Activated naive CD8-positive, alpha-beta T cell treated with anti-CD3 and anti-CD28 coated beads for 36 hours (primary cell): Measurements from ENCODE around the gene CARTPT. TPM values are rescaled to one million over a fixed set of nuclear protein-coding genes. Genes with fewer than 3 reads are reported as not detected.

Source experiments
- DNase-seq: peaks from one replicate; pipeline ENCODE4 v3.0.0; 2021
- H3K27ac Mint-ChIP-seq: one replicate; pipeline ENCODE4 v1.8.0; 2022; ENCODE audit warnings: mild to moderate bottlenecking, moderate library complexity, mixed read lengths
- H3K27me3 Mint-ChIP-seq: one replicate; pipeline ENCODE4 v1.8.0; 2022; ENCODE audit warnings: mild to moderate bottlenecking, mixed read lengths
- H3K36me3 Mint-ChIP-seq: one replicate; pipeline ENCODE4 v1.8.0; 2021; ENCODE audit warnings: mild to moderate bottlenecking, mixed read lengths
- H3K4me1 Mint-ChIP-seq: one replicate; pipeline ENCODE4 v1.8.0; 2021; ENCODE audit warnings: mixed read lengths
- H3K4me3 Mint-ChIP-seq: one replicate; pipeline ENCODE4 v1.8.0; 2022; ENCODE audit warnings: mild to moderate bottlenecking, moderate library complexity, mixed read lengths
- H3K9me3 Mint-ChIP-seq: one replicate; pipeline ENCODE4 v1.8.0; 2022; ENCODE audit warnings: mixed read lengths
- total RNA-seq, 2 experiments: library from RNA; stranded (reverse); gene quantifications; one replicate each; pipeline ENCODE4 v1.2.3, GENCODE V29; 2021

The CARTPT gene
- total RNA-seq, 2 experiments from 2014 or later: not detected

GRCh38 chr5:71752441-71753190 is 33.5 kb downstream of the CARTPT start:
- H3K4me1 Mint-ChIP-seq: peaks cover 3% of the 10 kb centered on the region

DNA sequence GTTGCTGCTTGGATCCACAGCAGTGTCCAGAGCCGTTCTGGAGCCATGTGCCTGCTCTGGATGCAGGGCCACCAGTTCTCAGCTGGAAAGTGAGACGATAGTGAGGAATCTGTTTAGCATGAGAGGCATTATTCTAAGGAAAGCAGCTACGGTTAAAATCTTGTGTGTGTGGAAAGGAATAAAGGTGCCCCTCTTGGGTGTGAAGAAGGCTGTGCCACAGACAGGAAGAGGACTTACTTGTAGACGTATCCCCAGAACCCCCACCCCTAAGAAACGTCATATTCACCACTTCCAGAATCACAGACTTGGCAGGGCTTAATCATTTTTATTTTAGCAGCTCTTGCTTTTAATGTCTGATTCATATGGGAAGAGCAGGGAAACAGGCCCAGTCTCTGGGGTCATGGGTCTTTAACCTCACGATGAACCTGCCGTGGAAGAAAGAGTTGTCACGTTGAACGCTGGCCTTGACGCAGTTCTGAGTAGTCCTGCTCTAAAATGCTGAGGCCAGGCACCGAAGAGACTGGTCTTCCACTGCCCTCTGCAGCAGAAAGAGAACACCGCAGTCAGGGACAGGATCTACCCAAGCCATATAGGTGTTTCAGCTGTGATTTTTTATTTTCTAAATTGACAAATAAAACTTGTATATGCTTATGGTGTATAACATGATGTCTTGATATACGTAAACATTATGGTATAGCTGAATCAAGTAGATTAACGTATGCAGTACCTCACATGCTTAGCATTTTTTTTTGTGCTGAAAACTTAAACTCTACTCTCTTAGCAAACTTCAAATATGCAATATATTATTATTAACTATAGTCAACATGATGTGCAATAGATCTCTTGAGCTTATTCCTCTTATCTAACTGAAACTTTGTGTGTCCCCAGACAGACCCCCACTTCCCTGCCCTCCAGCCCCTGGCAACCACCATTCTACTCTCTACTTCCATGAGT is 38.8 kb downstream of the CARTPT start:
- DNase-seq: peak; percentile 47
- Mint-ChIP-seq H3K4me3 (no peak overlapping the region), H3K36me3 (no peaks in the 10 kb centered on the region), H3K9me3 (no peaks in the 10 kb centered on the region), H3K27ac (no peak overlapping the region), H3K27me3 (no peaks in the 10 kb centered on the region), H3K4me1 (peaks cover 6% of the 10 kb centered on the region)

More at GRCh38 chr5:71752441-71753190, 33.5 kb downstream of the CARTPT start:
- Mint-ChIP-seq H3K27ac (no peak overlapping the region), H3K9me3 (no peaks in the 10 kb centered on the region), H3K4me3 (no peak overlapping the region), H3K27me3 (no peaks in the 10 kb centered on the region), H3K36me3 (no peaks in the 10 kb centered on the region)
- DNase-seq: no peak

DNA sequence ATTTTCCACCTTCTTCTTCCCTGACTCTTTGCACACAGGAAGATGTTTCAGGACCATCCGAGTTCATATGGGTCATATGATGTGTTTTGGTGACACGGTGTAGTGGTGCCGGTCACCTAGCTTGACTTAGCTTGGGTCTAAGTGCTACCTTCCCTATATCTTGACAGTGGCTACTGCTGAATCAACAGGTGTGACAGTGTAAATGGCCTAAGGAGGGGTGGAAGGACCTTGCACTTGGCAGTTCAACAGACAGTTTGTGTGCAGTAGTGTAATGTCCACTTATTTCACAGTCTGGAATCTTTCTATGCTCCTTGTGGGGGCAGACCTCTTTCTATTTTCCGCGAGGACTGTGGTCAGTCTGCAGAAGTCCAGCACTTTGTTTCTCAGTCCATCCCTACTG is 43.8 kb downstream of the CARTPT start:
- no peaks in the 10 kb centered on the region for H3K9me3 Mint-ChIP-seq
- no peak overlapping the region for H3K4me3 Mint-ChIP-seq
- peaks cover under 1% of the 10 kb centered on the region for H3K4me1 Mint-ChIP-seq
- H3K36me3 Mint-ChIP-seq: no peaks in the 10 kb centered on the region
- no peak for DNase-seq
- no peaks in the 10 kb centered on the region for H3K27me3 Mint-ChIP-seq
- no peak overlapping the region for H3K27ac Mint-ChIP-seq

GRCh38 chr5:71767661-71768060 is 48.6 kb downstream of the CARTPT start:
- Mint-ChIP-seq H3K4me3 (no peak overlapping the region), H3K27ac (no peak overlapping the region), H3K9me3 (no peaks in the 10 kb centered on the region), H3K27me3 (peaks cover under 1% of the 10 kb centered on the region), H3K4me1 (peaks cover 2% of the 10 kb centered on the region), H3K36me3 (no peaks in the 10 kb centered on the region)
- DNase-seq: no peak

GRCh38 chr5:71769287-71769686 is 50.2 kb downstream of the CARTPT start:
- Mint-ChIP-seq H3K4me3 (no peak overlapping the region), H3K27ac (no peak overlapping the region), H3K27me3 (peaks cover 15% of the 10 kb centered on the region), H3K9me3 (no peaks in the 10 kb centered on the region), H3K4me1 (peaks cover 2% of the 10 kb centered on the region), H3K36me3 (no peaks in the 10 kb centered on the region)
- no peak for DNase-seq

DNA sequence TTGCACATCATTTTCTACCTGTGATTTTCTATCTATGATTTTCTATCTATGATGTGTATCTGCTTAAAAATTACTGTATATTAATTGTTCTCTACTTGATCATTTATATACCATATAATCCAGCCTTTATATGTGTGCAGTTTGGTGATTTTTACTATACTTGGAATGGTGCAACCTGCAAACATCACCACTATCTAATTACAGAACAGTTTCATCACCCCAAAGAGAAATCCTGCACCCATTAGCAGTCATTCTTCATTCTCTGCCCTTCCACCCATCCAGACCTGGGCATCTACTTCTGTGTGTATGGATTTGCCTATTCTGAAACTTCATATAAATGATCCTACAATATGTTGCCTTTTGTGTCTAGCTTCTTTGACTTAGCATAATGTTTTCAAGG is 51.3 kb downstream of the CARTPT start:
- Mint-ChIP-seq H3K27me3 (peaks cover 15% of the 10 kb centered on the region), H3K4me3 (no peak overlapping the region), H3K9me3 (no peaks in the 10 kb centered on the region), H3K36me3 (no peaks in the 10 kb centered on the region), H3K4me1 (peaks cover 2% of the 10 kb centered on the region), H3K27ac (no peak overlapping the region)
- no peak for DNase-seq

Other genes starting within 250 kb of the CARTPT start
- gene MCCC2, start 131.9 kb upstream of the CARTPT start, total RNA-seq: 10 to 100 TPM; 72.6 to 74.7 TPM